H9 (cell line): Measurements from ENCODE around the gene ARHGDIA. TPM values are rescaled to one million over a fixed set of nuclear protein-coding genes. Genes with fewer than 3 reads are reported as not detected.

Experiments used
- DNase-seq: peaks from one replicate; pipeline ENCODE4 v3.0.0-alpha.2; 2017
- H2AFZ ChIP-seq: one replicate; pipeline ENCODE4 v1.6.1; 2013; ENCODE audit warnings: mild to moderate bottlenecking, low read length, control low read depth, moderate library complexity
- H2AK5ac ChIP-seq: 2 replicates; pipeline ENCODE4 v1.6.1; 2013; ENCODE audit warnings: low read length, control low read depth, mixed read lengths; ENCODE audit not compliant: insufficient read length
- H2BK120ac ChIP-seq: one replicate; pipeline ENCODE4 v1.6.1; 2013; ENCODE audit warnings: low read depth, mild to moderate bottlenecking, low read length, control low read depth, inconsistent platforms; ENCODE audit not compliant: poor library complexity, severe bottlenecking
- H2BK12ac ChIP-seq: 2 replicates; pipeline ENCODE4 v1.6.1; 2013; ENCODE audit warnings: low read length, control low read depth, mixed read lengths, low read depth; ENCODE audit not compliant: insufficient read length
- H2BK15ac ChIP-seq: 2 replicates; pipeline ENCODE4 v1.6.1; 2013; ENCODE audit warnings: low read depth, low read length, control low read depth
- H2BK20ac ChIP-seq: one replicate; pipeline ENCODE4 v1.6.1; 2013; ENCODE audit warnings: low read depth, mild to moderate bottlenecking, low read length, control low read depth, inconsistent platforms; ENCODE audit not compliant: poor library complexity, severe bottlenecking
- H2BK5ac ChIP-seq: 2 replicates; pipeline ENCODE4 v1.6.1; 2013; ENCODE audit warnings: low read length, control low read depth, mixed read lengths; ENCODE audit not compliant: insufficient read length
- H3K14ac ChIP-seq: 2 replicates; pipeline ENCODE4 v1.6.1; 2013; ENCODE audit warnings: low read length, control low read depth; ENCODE audit not compliant: insufficient read depth
- H3K18ac ChIP-seq: 2 replicates; pipeline ENCODE4 v1.6.1; 2013; ENCODE audit warnings: low read depth, mild to moderate bottlenecking, mixed read lengths, low read length, control low read depth; ENCODE audit not compliant: insufficient read length
- H3K23ac ChIP-seq: 2 replicates; pipeline ENCODE4 v1.6.1; 2013; ENCODE audit warnings: low read length, control low read depth, mixed read lengths, low read depth; ENCODE audit not compliant: insufficient read length
- H3K23me2 ChIP-seq: 2 replicates; pipeline ENCODE4 v1.6.1; 2013; ENCODE audit warnings: low read depth, mild to moderate bottlenecking, mixed read lengths, low read length, control low read depth; ENCODE audit not compliant: insufficient read length, poor library complexity, severe bottlenecking
- H3K27ac ChIP-seq: 2 replicates; pipeline ENCODE4 v1.5.1; 2013; ENCODE audit warnings: low read length, control low read depth, mixed read lengths, low read depth; ENCODE audit not compliant: insufficient read length
- H3K27me3 ChIP-seq: 2 replicates; pipeline ENCODE4 v1.6.1; 2013; ENCODE audit warnings: low read length, control low read depth, inconsistent platforms; ENCODE audit not compliant: insufficient read depth
- H3K4ac ChIP-seq: 2 replicates; pipeline ENCODE4 v1.6.1; 2013; ENCODE audit warnings: low read depth, mild to moderate bottlenecking, control low read depth, inconsistent platforms, low read length, moderate library complexity
- H3K4me1 ChIP-seq: 2 replicates; pipeline ENCODE4 v1.6.1; 2013; ENCODE audit warnings: low read length, control low read depth, inconsistent platforms; ENCODE audit not compliant: insufficient read depth
- H3K4me2 ChIP-seq: 2 replicates; pipeline ENCODE4 v1.6.1; 2013; ENCODE audit warnings: low read length, control low read depth, mixed read lengths; ENCODE audit not compliant: insufficient read length, insufficient read depth
- H3K56ac ChIP-seq: 2 replicates; pipeline ENCODE4 v1.6.1; 2013; ENCODE audit warnings: low read depth, mild to moderate bottlenecking, mixed read lengths, low read length, control low read depth; ENCODE audit not compliant: insufficient read length
- H3K79me1 ChIP-seq: 2 replicates; pipeline ENCODE4 v1.6.1; 2013; ENCODE audit warnings: low read depth, mild to moderate bottlenecking, moderate library complexity, low read length, control low read depth, inconsistent platforms; ENCODE audit not compliant: insufficient read depth, poor library complexity, severe bottlenecking
- H3K79me2 ChIP-seq: 2 replicates; pipeline ENCODE4 v1.6.1; 2013; ENCODE audit warnings: low read length, control low read depth, inconsistent platforms; ENCODE audit not compliant: insufficient read depth
- H3K9ac ChIP-seq: 2 replicates; pipeline ENCODE4 v1.6.1; 2013; ENCODE audit warnings: low read length, control low read depth, mixed read lengths; ENCODE audit not compliant: insufficient read length; ENCODE audit errors: extremely low read depth
- H3K9me3 ChIP-seq: one replicate; pipeline ENCODE4 v1.6.1; 2013; ENCODE audit warnings: low read depth, low read length, inconsistent platforms; ENCODE audit not compliant: control insufficient read depth
- H3T11ph ChIP-seq: one replicate; pipeline ENCODE4 v1.6.1; 2013; ENCODE audit warnings: mild to moderate bottlenecking, low read length, control low read depth, inconsistent platforms
- H4K20me1 ChIP-seq: one replicate; pipeline ENCODE4 v1.6.1; 2013; ENCODE audit not compliant: control insufficient read depth, insufficient read length, insufficient read depth
- H4K5ac ChIP-seq: 2 replicates; pipeline ENCODE4 v1.6.1; 2013; ENCODE audit warnings: low read depth, mild to moderate bottlenecking, mixed read lengths, low read length, control low read depth; ENCODE audit not compliant: insufficient read length
- H4K8ac ChIP-seq: replicated peaks from 2 replicates; pipeline ENCODE4 v1.6.1; 2013; ENCODE audit warnings: low read length, control low read depth, mixed read lengths, low read depth; ENCODE audit not compliant: insufficient read length
- H4K91ac ChIP-seq: 2 replicates; pipeline ENCODE4 v1.6.1; 2013; ENCODE audit warnings: low read depth, mild to moderate bottlenecking, moderate library complexity, mixed read lengths, low read length, control low read depth; ENCODE audit not compliant: insufficient read length
- H3K27ac Mint-ChIP-seq, 3 experiments: 2 replicates in 2 of 3; 3 replicates in 1 of 3; pipeline ENCODE4 v1.8.0; 2020 to 2021; ENCODE audit warnings: mixed read lengths in 3 of 3, mild to moderate bottlenecking in 1 of 3, moderate library complexity in 1 of 3
- H3K27me3 Mint-ChIP-seq: 2 replicates; pipeline ENCODE4 v1.8.0; 2021; ENCODE audit warnings: low read depth, mild to moderate bottlenecking, moderate library complexity, mixed read lengths
- H3K36me3 Mint-ChIP-seq, 3 experiments: 2 replicates in 2 of 3; 3 replicates in 1 of 3; pipeline ENCODE4 v1.8.0; 2020 to 2021; ENCODE audit warnings: low read depth in 3 of 3, mixed read lengths in 3 of 3; ENCODE audit not compliant: insufficient read depth in 1 of 3
- H3K4me1 Mint-ChIP-seq, 2 experiments: 2 replicates each; pipeline ENCODE4 v1.8.0; 2020; ENCODE audit warnings: mixed read lengths in 2 of 2
- H3K4me3 Mint-ChIP-seq, 2 experiments: 2 replicates in 1 of 2; 3 replicates in 1 of 2; pipeline ENCODE4 v1.8.0; 2020 to 2021; ENCODE audit warnings: mild to moderate bottlenecking in 2 of 2, mixed read lengths in 2 of 2, moderate library complexity in 1 of 2
- H3K9me3 Mint-ChIP-seq, 2 experiments: 2 replicates in 1 of 2; 3 replicates in 1 of 2; pipeline ENCODE4 v1.8.0; 2020; ENCODE audit warnings: mild to moderate bottlenecking in 2 of 2, mixed read lengths in 2 of 2, moderate library complexity in 1 of 2
- CTCF ChIP-seq: fragments of 200-600 bp; sonication (generic); conservative IDR thresholded peaks from 3 replicates; pipeline ENCODE4 v1.8.0; 2021; ENCODE audit warnings: antibody characterized with exemption, mild to moderate bottlenecking
- WGBS: extraction: QIAGEN DNeasy Blood & Tissue Kit; methylation state at CpG from one replicate; pipeline ENCODE4 v1.1.7; 2013; ENCODE audit warnings: missing lambda C conversion rate, low lambda C conversion rate, mixed read lengths; ENCODE audit not compliant: insufficient read length; ENCODE audit errors: extremely low coverage; 5-methylcytosine and 5-hydroxymethylcytosine counted together
- total RNA-seq: library from RNA; stranded (reverse); gene quantifications from 2 replicates; pipeline ENCODE4 v1.2.1, GENCODE V29; 2021

Gene ARHGDIA
- total RNA-seq, 1 experiment from 2014 or later, result 247 TPM

GRCh38 chr17:81832608-81833159, 38.5 kb downstream of the ARHGDIA start:
- Histone ChIP-seq H3K9me3 (no peaks in the 10 kb centered on the region), H3K4me1 (peaks cover 3% of the 10 kb centered on the region; the same call in 1 of the 2 replicates), H3K4ac (no peak overlapping the region), H2BK5ac (no peak overlapping the region), H3K23me2 (peaks cover 17% of the 10 kb centered on the region), H4K5ac (no peak overlapping the region), H2BK120ac (no peak overlapping the region), H4K8ac (no peak overlapping the region), H2BK20ac (no peak overlapping the region), H2AK5ac (no peak overlapping the region), H3K9ac (peak overlapping the region; percentile 70), H3K14ac (peak overlapping the region; percentile 16; the same call in 1 of the 2 replicates), H3T11ph (no peak overlapping the region), H4K20me1 (no peaks in the 10 kb centered on the region), H3K79me2 (peaks cover 8% of the 10 kb centered on the region; the same call in 1 of the 2 replicates), H3K18ac (peak overlapping the region; percentile 34), H3K56ac (no peak overlapping the region), H3K23ac (no peak overlapping the region), H2AFZ (no peak overlapping the region), H3K27ac (no peak overlapping the region), H4K91ac (no peak overlapping the region), H2BK12ac (no peak overlapping the region), H3K79me1 (peaks cover 7% of the 10 kb centered on the region), H2BK15ac (no peak overlapping the region), H3K4me2 (peak overlapping the region; percentile 69), H3K27me3 (no peaks in the 10 kb centered on the region)
- WGBS, result no CpG with 5 or more reads among the region's 65 CpGs
- peaks cover 13 to 17% of the 10 kb centered on the region in 2 experiments for H3K4me1 Mint-ChIP-seq
- H3K4me3 Mint-ChIP-seq, result peak overlapping the region; percentile 82 to 91
- no peak for TF ChIP-seq CTCF
- no peaks in the 10 kb centered on the region; the same call in 1 of the 2 replicates for H3K27me3 Mint-ChIP-seq
- no peak for DNase-seq
- peak overlapping the region in 1 of 3 experiments; percentile 50; a peak in 1 of 7 replicates for H3K27ac Mint-ChIP-seq
- H3K9me3 Mint-ChIP-seq, result no peaks in the 10 kb centered on the region
- peaks cover 0 to 6% (median 0%) of the 10 kb centered on the region in 3 experiments; a peak in 4 of 7 replicates for H3K36me3 Mint-ChIP-seq
